Liver (tissue), 9 donors: ENCODE results near the gene ITPK1. TPM values are rescaled to one million over a fixed set of nuclear protein-coding genes. Genes with fewer than 3 reads are reported as not detected.
A peak's percentile ranks its signal among the peaks of the same experiment; 100 is the strongest.

ENCODE experiments used
- DNase-seq: peaks from one replicate; pipeline ENCODE4 v3.0.0-alpha.2; 2017; ENCODE audit warnings: low spot score
- H3K27ac ChIP-seq, 2 donors: one replicate each; pipeline ENCODE4 v1.7.0; 2013; ENCODE audit warnings: inconsistent platforms in 2 of 2, low read length in 2 of 2, control low read depth in 1 of 2, low read depth in 1 of 2, mild to moderate bottlenecking in 1 of 2
- H3K27me3 ChIP-seq, 4 donors: one replicate each; pipeline versions ENCODE4 v1.6.1 to v1.7.0; 2013; ENCODE audit warnings: low read length in 3 of 4, inconsistent platforms in 1 of 4, mild to moderate bottlenecking in 1 of 4, moderate library complexity in 1 of 4; ENCODE audit not compliant: control insufficient read depth in 4 of 4, insufficient read depth in 4 of 4
- H3K36me3 ChIP-seq, 4 donors: one replicate each; pipeline versions ENCODE4 v1.6.1 to v1.7.0; 2013; ENCODE audit warnings: low read length in 3 of 4, mild to moderate bottlenecking in 3 of 4, low read depth in 1 of 4, moderate library complexity in 1 of 4; ENCODE audit not compliant: control insufficient read depth in 4 of 4, insufficient read depth in 3 of 4
- H3K4me1 ChIP-seq, 4 donors: one replicate each; pipeline versions ENCODE4 v1.6.1 to v1.7.0; 2013; ENCODE audit warnings: low read length in 3 of 4, mild to moderate bottlenecking in 3 of 4, moderate library complexity in 1 of 4; ENCODE audit not compliant: control insufficient read depth in 4 of 4, insufficient read depth in 4 of 4
- H3K4me3 ChIP-seq, 3 donors: one replicate each; pipeline versions ENCODE4 v1.6.1 to v1.7.0; 2013; ENCODE audit warnings: low read length in 3 of 3, control low read depth in 1 of 3, low read depth in 1 of 3, mild to moderate bottlenecking in 1 of 3
- H3K9ac ChIP-seq, 2 donors: one replicate each; pipeline ENCODE4 v1.7.0; 2013; ENCODE audit warnings: low read length in 2 of 2, mild to moderate bottlenecking in 2 of 2, moderate library complexity in 2 of 2, control low read depth in 1 of 2, low read depth in 1 of 2
- H3K9me3 ChIP-seq, 4 donors: one replicate each; pipeline versions ENCODE4 v1.6.1 to v1.7.0; 2013; ENCODE audit warnings: low read length in 3 of 4; ENCODE audit not compliant: control insufficient read depth in 4 of 4
- CTCF ChIP-seq: fragments of 150-350 bp; IDR thresholded peaks from 2 replicates; pipeline ENCODE4 v1.5.1; 2017; ENCODE audit warnings: improper control_type of control experiment, low read depth, low read length; ENCODE audit not compliant: missing input control
- FOXA2 ChIP-seq: IDR thresholded peaks from 2 replicates; pipeline ENCODE4 v1.6.1; 2016; ENCODE audit warnings: antibody characterized with exemption
- GABPA ChIP-seq, 2 donors: IDR thresholded peaks in 1 of 2; conservative IDR thresholded peaks in 1 of 2; 2 replicates each; pipeline ENCODE4 v1.6.1; 2016; ENCODE audit warnings: antibody characterized with exemption in 2 of 2, mild to moderate bottlenecking in 1 of 2, moderate library complexity in 1 of 2
- HNF4A ChIP-seq, 2 donors: conservative IDR thresholded peaks; 2 replicates each; pipeline ENCODE4 v1.6.1; 2016; ENCODE audit warnings: antibody characterized with exemption in 2 of 2, mild to moderate bottlenecking in 2 of 2
- JUND ChIP-seq, 2 donors: IDR thresholded peaks; 2 replicates each; pipeline ENCODE4 v1.6.1; 2016; ENCODE audit warnings: antibody characterized with exemption in 2 of 2
- NR2F2 ChIP-seq: IDR thresholded peaks from 2 replicates; pipeline ENCODE4 v1.6.1; 2016; ENCODE audit warnings: antibody characterized with exemption
- RAD21 ChIP-seq, 2 donors: IDR thresholded peaks; 2 replicates each; pipeline ENCODE4 v1.6.1; 2016; ENCODE audit warnings: antibody characterized with exemption in 2 of 2, mild to moderate bottlenecking in 2 of 2
- REST ChIP-seq: IDR thresholded peaks from 2 replicates; pipeline ENCODE4 v1.6.1; 2016; ENCODE audit warnings: antibody characterized with exemption, mild to moderate bottlenecking
- TAF1 ChIP-seq: conservative IDR thresholded peaks from 2 replicates; pipeline ENCODE4 v1.6.1; 2016; ENCODE audit warnings: antibody characterized with exemption, mild to moderate bottlenecking
- ZBTB33 ChIP-seq: IDR thresholded peaks from 2 replicates; pipeline ENCODE4 v1.6.1; 2016; ENCODE audit warnings: antibody characterized with exemption
- WGBS: extraction: QIAGEN DNeasy Blood & Tissue Kit; methylation state at CpG from one replicate; pipeline ENCODE4 v1.1.7; 2013; 5-methylcytosine and 5-hydroxymethylcytosine counted together
- polyA plus RNA-seq, 2 donors: library from polyadenylated mRNA; stranded (reverse) in 1 of 2; unstranded in 1 of 2; fragments of 200-250 nt in 1 of 2; fragments of >200 nt in 1 of 2; fragmentation: Nextera tagmentation in 1 of 2; extraction: Ambion mirVana in 1 of 2; gene quantifications; one replicate each; pipeline versions ENCODE4 v1.2.1 to v1.2.3, GENCODE V29; 2013 to 2015
- total RNA-seq, 2 donors: library from RNA; depleted of rRNA; stranded (reverse); fragments of >200 nt; gene quantifications; one replicate each; pipeline ENCODE4 v1.2.3, GENCODE V29; 2014
- donor health status: healthy.
- donor health status: healthy.
- donor health status: healthy.
- donor health status: healthy.
- donor health status: healthy.

ITPK1 gene
- total and polyA plus RNA-seq, 4 donors: 9.0 to 41.2 (median 20.4) TPM

- DNase-seq: no peak
- Histone ChIP-seq H3K4me1 (peaks cover 7 to 14% (median 12%) of the 10 kb centered on the region in 4 donors), H3K4me3 (no peak overlapping the region), H3K27me3 (no peaks in the 10 kb centered on the region), H3K9ac (no peak overlapping the region), H3K27ac (no peak overlapping the region), H3K9me3 (no peaks in the 10 kb centered on the region), H3K36me3 (no peaks in the 10 kb centered on the region)
- TF ChIP-seq JUND (IDR thresholded peaks at IDR 0.05) (no peak), HNF4A (conservative IDR thresholded peaks at IDR 0.05) (no peak), FOXA2 (no peak), ZBTB33 (no peak), RAD21 (IDR thresholded peaks at IDR 0.05) (no peak), NR2F2 (no peak)
- 82% methylated on average over 7 of the region's 7 CpGs for WGBS
Measured at GRCh38 chr14:93153121-93153520, 37.4 kb upstream of the ITPK1 start.

- Histone ChIP-seq H3K4me1 (peaks cover 7 to 14% (median 12%) of the 10 kb centered on the region in 4 donors), H3K36me3 (no peaks in the 10 kb centered on the region), H3K9ac (peak overlapping the region in 1 of 2 donors; percentile 75), H3K27me3 (no peaks in the 10 kb centered on the region), H3K9me3 (no peaks in the 10 kb centered on the region), H3K27ac (peak overlapping the region; percentile 86 to 89), H3K4me3 (no peak overlapping the region)
- 28% methylated on average over 16 of the region's 16 CpGs for WGBS
- TF ChIP-seq REST: peak; percentile 22
- no peak for TF ChIP-seq TAF1
- DNase-seq: no peak
Measured at GRCh38 chr14:93150227-93151208, 34.8 kb upstream of the ITPK1 start.

GRCh38 chr14:93148979-93149378, 33.3 kb upstream of the ITPK1 start:
- Histone ChIP-seq H3K36me3 (no peaks in the 10 kb centered on the region), H3K4me1 (peaks cover 7 to 14% (median 12%) of the 10 kb centered on the region in 4 donors), H3K4me3 (no peak overlapping the region), H3K27ac (no peak overlapping the region), H3K27me3 (no peaks in the 10 kb centered on the region), H3K9me3 (no peaks in the 10 kb centered on the region), H3K9ac (no peak overlapping the region)
- no peak for DNase-seq
- 95% methylated on average over 8 of the region's 8 CpGs for whole genome bisulfite sequencing
- TF ChIP-seq CTCF: no peak
- TF ChIP-seq GABPA (IDR thresholded peaks at IDR 0.05 in 1 of 2, conservative IDR thresholded peaks at IDR 0.05 in 1 of 2): no peak
- TF ChIP-seq JUND (IDR thresholded peaks at IDR 0.05): no peak
- TF ChIP-seq NR2F2: no peak
